ENCODE data around the gene CD79B.

The CD79B gene

DNA sequence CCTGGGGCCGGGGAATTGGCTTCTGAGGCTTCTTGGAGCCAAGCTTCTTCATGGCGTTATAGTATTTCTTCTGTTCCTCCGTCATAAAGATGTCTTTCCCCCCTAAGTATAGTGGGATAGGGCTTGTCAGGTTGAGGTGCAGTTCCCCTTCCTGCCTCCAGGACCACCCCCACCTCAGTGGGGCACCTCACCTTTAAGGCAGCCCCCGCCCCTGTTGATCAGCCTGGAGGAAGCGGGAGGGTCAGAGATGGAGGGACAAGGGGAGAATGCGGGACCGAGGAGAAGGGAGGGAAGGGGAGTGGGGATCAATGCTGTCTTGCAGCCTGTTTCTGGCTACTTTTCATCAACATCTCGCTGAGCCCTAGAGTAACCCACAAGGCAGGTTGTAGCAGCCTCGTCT, 11.6 kb upstream of the CD79B start:
- peaks cover 19% of the 10 kb centered on the region for H3K4me1 ChIP-seq (ENCODE audit: control insufficient read depth, insufficient read depth, low read length, poor library complexity, severe bottlenecking)
- no peak overlapping the region for H3K27ac ChIP-seq (ENCODE audit: insufficient read depth, low read length, poor library complexity, severe bottlenecking)
- no peaks in the 10 kb centered on the region for H3K36me3 ChIP-seq (ENCODE audit: control insufficient read depth, insufficient read depth, low read length)

DNA sequence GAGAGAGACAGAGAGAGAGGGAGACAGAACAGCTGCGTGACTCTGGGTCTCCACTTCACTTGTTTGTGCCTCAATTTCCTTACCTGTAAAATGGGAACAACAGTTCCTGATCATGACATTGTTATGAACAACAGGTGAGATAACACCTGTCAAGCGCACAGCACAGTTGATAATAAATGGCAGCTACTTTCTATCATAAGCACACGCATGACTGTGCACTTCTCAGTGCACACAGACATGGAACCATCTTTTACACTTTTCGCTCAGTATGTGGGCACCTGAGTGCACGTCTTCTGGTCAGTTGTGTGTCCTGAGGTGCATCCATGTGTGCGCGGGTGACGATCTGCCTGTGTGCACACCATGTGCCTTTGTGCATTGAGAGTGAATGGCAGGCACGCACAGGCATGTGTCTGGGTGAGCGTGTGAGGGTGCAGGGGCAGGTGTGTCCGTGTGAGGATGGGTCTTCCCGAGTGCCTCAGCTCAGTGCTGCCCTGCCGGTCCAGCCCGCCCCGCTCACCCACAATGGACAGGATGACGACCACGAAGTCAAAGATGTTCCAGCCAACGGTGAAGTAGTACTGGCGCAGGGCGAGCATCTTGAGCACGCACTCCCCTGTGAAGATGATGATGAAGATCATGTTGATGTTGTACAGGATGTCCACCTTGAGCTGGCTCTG, 10.3 kb upstream of the CD79B start:
- no peaks in the 10 kb centered on the region for H3K27me3 ChIP-seq (replicated peaks; ENCODE audit: control insufficient read depth, insufficient read depth, low read length, poor library complexity, severe bottlenecking)

More for the DNA sequence above, 11.6 kb upstream of the CD79B start:
- Histone ChIP-seq H3K9me3 (ENCODE audit: control insufficient read depth, low read length) (no peaks in the 10 kb centered on the region), H3K4me3 (ENCODE audit: insufficient read depth, low read depth, low read length, poor library complexity, severe bottlenecking) (no peak overlapping the region), H3K27me3 (replicated peaks; ENCODE audit: control insufficient read depth, insufficient read depth, low read length, poor library complexity, severe bottlenecking) (no peaks in the 10 kb centered on the region)
- no peak for DNase-seq

DNA sequence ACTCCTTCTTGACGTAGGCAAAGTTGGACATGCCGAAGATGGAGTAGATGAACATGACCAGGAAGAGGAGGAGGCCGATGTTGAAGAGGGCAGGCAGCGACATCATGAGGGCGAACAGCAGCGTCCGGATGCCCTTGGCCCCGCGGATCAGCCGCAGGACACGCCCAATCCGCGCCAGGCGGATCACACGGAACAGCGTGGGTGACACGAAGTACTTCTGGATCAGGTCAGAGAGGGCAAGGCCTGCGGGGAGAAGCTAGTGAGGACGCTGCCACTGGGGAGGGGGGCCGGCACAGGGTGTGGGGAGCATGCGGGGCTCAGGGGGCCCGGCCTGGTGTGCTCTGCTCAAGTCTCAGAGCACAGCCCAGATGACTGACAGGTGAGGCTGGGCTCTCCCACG, 9.6 kb upstream of the CD79B start:
- peaks cover 15% of the 10 kb centered on the region for H3K4me1 ChIP-seq (ENCODE audit: control insufficient read depth, insufficient read depth, low read length, poor library complexity, severe bottlenecking)

More for the DNA sequence above, 10.3 kb upstream of the CD79B start:
- Histone ChIP-seq H3K4me1 (ENCODE audit: control insufficient read depth, insufficient read depth, low read length, poor library complexity, severe bottlenecking) (peaks cover 19% of the 10 kb centered on the region), H3K9me3 (ENCODE audit: control insufficient read depth, low read length) (no peaks in the 10 kb centered on the region), H3K4me3 (ENCODE audit: insufficient read depth, low read depth, low read length, poor library complexity, severe bottlenecking) (no peak overlapping the region), H3K36me3 (ENCODE audit: control insufficient read depth, insufficient read depth, low read length) (no peaks in the 10 kb centered on the region), H3K27ac (ENCODE audit: insufficient read depth, low read length, poor library complexity, severe bottlenecking) (no peak overlapping the region)
- no peak for DNase-seq

DNA sequence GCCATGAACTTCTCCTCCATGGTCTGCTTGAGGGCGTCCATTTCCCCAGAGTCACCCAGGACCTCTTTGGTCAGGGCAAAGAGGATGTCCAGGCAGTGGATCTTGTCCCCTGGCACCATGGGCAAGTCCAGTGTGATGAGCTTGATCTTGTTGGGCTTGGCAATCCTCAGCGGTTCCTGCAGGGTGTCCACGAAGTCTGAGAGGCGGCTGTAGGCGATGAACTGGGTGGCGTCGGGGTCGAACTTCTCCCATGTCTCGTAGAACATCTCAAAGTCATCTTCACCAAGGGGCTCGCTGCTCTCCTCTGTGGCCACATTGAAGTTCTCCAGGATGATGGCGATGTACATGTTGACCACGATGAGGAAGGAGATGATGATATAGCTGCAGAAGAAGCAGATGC, 9.0 kb upstream of the CD79B start:
- Histone ChIP-seq H3K27me3 (replicated peaks; ENCODE audit: control insufficient read depth, insufficient read depth, low read length, poor library complexity, severe bottlenecking) (no peaks in the 10 kb centered on the region), H3K4me3 (ENCODE audit: insufficient read depth, low read depth, low read length, poor library complexity, severe bottlenecking) (no peak overlapping the region), H3K27ac (ENCODE audit: insufficient read depth, low read length, poor library complexity, severe bottlenecking) (no peak overlapping the region), H3K36me3 (ENCODE audit: control insufficient read depth, insufficient read depth, low read length) (no peaks in the 10 kb centered on the region), H3K4me1 (ENCODE audit: control insufficient read depth, insufficient read depth, low read length, poor library complexity, severe bottlenecking) (peaks cover 9% of the 10 kb centered on the region), H3K9me3 (ENCODE audit: control insufficient read depth, low read length) (no peaks in the 10 kb centered on the region)
- no peak for DNase-seq

More for the DNA sequence above, 9.6 kb upstream of the CD79B start:
- H3K9me3 ChIP-seq (ENCODE audit: control insufficient read depth, low read length) = no peaks in the 10 kb centered on the region
- no peak overlapping the region for H3K4me3 ChIP-seq (ENCODE audit: insufficient read depth, low read depth, low read length, poor library complexity, severe bottlenecking)
- no peak overlapping the region for H3K27ac ChIP-seq (ENCODE audit: insufficient read depth, low read length, poor library complexity, severe bottlenecking)
- DNase-seq = no peak
- H3K27me3 ChIP-seq (replicated peaks; ENCODE audit: control insufficient read depth, insufficient read depth, low read length, poor library complexity, severe bottlenecking) = no peaks in the 10 kb centered on the region
- no peaks in the 10 kb centered on the region for H3K36me3 ChIP-seq (ENCODE audit: control insufficient read depth, insufficient read depth, low read length)

DNA sequence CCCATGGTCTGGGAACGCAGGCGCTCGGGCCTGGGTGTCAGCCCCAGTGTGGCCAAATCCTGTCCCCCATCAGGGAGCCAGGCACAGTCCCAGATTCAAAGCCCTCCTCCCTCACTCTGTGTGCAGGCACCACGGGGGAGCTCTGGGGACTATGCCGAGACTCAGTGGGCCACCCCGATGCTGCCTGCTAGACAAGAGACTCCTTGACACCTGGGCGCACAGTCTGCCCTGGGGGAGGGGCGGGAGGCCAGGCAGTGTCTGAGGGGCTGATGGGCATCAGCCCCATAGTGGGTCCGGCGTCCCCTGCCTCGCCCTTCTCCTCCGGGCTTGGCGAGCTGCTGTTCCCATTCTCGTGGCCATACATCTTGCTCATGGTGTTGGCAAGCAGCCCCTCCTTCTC, 8.5 kb upstream of the CD79B start:
- Histone ChIP-seq H3K36me3 (ENCODE audit: control insufficient read depth, insufficient read depth, low read length) (no peaks in the 10 kb centered on the region), H3K4me3 (ENCODE audit: insufficient read depth, low read depth, low read length, poor library complexity, severe bottlenecking) (no peak overlapping the region), H3K27ac (ENCODE audit: insufficient read depth, low read length, poor library complexity, severe bottlenecking) (no peak overlapping the region), H3K9me3 (ENCODE audit: control insufficient read depth, low read length) (no peaks in the 10 kb centered on the region), H3K27me3 (replicated peaks; ENCODE audit: control insufficient read depth, insufficient read depth, low read length, poor library complexity, severe bottlenecking) (no peaks in the 10 kb centered on the region), H3K4me1 (ENCODE audit: control insufficient read depth, insufficient read depth, low read length, poor library complexity, severe bottlenecking) (peaks cover 3% of the 10 kb centered on the region)
- DNase-seq = no peak

DNA sequence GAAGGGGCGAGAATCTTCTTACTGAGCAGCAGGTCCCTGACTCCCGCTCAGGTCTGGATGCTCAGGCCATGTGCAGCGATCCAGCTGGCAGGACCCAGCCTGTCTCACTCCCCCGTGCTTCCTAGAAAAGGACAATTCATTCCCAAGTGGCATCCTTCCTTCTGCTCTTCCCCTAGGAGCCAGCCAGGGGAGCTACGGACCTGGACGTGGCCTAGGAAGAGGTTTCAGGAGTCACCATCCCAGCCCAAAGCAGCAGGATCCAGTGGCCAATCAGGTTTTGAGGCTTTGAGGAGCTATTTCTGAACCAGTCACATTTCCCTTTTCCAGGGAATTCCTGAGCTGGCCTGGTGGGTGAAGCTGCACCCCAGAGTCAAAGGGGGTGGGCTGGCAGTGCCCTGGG, 7.8 kb upstream of the CD79B start:
- no peak for DNase-seq
- Histone ChIP-seq H3K36me3 (ENCODE audit: control insufficient read depth, insufficient read depth, low read length) (no peaks in the 10 kb centered on the region), H3K27ac (ENCODE audit: insufficient read depth, low read length, poor library complexity, severe bottlenecking) (no peak overlapping the region), H3K4me1 (ENCODE audit: control insufficient read depth, insufficient read depth, low read length, poor library complexity, severe bottlenecking) (no peaks in the 10 kb centered on the region), H3K4me3 (ENCODE audit: insufficient read depth, low read depth, low read length, poor library complexity, severe bottlenecking) (no peak overlapping the region), H3K27me3 (replicated peaks; ENCODE audit: control insufficient read depth, insufficient read depth, low read length, poor library complexity, severe bottlenecking) (no peaks in the 10 kb centered on the region), H3K9me3 (ENCODE audit: control insufficient read depth, low read length) (no peaks in the 10 kb centered on the region)

DNA sequence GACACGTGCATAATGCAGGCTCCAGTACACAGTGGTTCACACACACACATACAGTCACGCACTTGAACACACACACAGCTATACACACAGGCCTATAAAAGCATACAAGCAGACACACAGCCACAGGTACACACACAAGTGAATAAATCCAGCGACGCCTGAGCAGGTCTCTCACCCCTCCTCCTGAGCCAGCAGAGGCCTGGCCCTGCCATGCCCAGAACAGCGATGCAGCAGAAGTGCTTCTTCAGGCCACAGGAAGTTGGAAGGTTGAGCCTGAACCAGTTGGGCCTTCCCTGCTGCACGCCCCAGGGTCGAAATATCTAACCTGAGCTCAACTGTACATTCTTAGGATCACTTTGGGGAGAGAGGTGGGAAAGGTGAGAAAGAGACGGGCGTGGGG, 7.3 kb upstream of the CD79B start:
- DNase-seq = no peak
- no peaks in the 10 kb centered on the region for H3K4me1 ChIP-seq (ENCODE audit: control insufficient read depth, insufficient read depth, low read length, poor library complexity, severe bottlenecking)
- H3K27me3 ChIP-seq (replicated peaks; ENCODE audit: control insufficient read depth, insufficient read depth, low read length, poor library complexity, severe bottlenecking) = no peaks in the 10 kb centered on the region

DNA sequence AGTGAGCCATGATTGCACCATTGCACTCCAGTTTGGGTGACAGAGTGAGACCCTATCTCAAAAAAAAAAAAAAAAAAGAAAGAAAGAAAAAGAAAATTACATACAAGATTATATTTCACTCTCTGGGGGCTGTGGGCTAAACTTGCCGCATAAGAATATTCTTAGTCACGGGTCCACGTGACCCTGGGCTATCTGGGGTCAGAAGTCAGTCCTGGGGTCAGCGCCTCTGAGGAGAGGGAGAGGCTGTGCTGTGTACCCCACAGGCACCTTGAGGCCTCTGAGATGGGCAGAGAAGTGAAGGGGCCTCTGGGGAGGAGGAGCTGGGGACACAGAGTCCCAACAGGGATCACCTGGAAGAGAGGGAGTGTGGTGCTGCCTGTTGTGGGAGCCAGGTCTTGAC, 5.8 kb upstream of the CD79B start:
- Histone ChIP-seq H3K27me3 (replicated peaks; ENCODE audit: control insufficient read depth, insufficient read depth, low read length, poor library complexity, severe bottlenecking) (no peaks in the 10 kb centered on the region), H3K36me3 (ENCODE audit: control insufficient read depth, insufficient read depth, low read length) (no peaks in the 10 kb centered on the region), H3K9me3 (ENCODE audit: control insufficient read depth, low read length) (no peaks in the 10 kb centered on the region), H3K27ac (ENCODE audit: insufficient read depth, low read length, poor library complexity, severe bottlenecking) (no peak overlapping the region), H3K4me3 (ENCODE audit: insufficient read depth, low read depth, low read length, poor library complexity, severe bottlenecking) (no peak overlapping the region), H3K4me1 (ENCODE audit: control insufficient read depth, insufficient read depth, low read length, poor library complexity, severe bottlenecking) (peaks cover under 1% of the 10 kb centered on the region)
- no peak for DNase-seq

More for the DNA sequence above, 7.3 kb upstream of the CD79B start:
- no peak overlapping the region for H3K27ac ChIP-seq (ENCODE audit: insufficient read depth, low read length, poor library complexity, severe bottlenecking)
- no peaks in the 10 kb centered on the region for H3K9me3 ChIP-seq (ENCODE audit: control insufficient read depth, low read length)
- H3K4me3 ChIP-seq (ENCODE audit: insufficient read depth, low read depth, low read length, poor library complexity, severe bottlenecking) = no peak overlapping the region
- H3K36me3 ChIP-seq (ENCODE audit: control insufficient read depth, insufficient read depth, low read length) = no peaks in the 10 kb centered on the region

DNA sequence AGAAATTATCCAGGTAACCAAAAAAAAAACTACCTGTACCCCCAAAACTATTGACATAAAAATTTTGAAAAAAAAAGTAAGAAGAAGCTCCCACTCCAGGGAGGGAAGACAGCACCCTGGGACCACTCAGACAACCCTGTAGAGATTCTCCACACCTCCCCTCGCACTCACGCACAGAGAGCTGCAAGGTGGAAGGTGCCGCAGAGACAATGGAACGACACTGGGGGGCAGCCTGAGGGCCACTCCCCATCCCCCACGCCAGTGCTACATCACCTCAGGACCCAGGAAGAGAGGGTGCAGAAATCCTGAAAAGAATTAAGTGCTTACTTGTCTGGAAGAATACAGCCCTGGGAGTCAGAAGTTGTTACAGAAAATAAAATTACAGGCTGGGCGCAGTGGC, 5.2 kb upstream of the CD79B start:
- Histone ChIP-seq H3K27me3 (replicated peaks; ENCODE audit: control insufficient read depth, insufficient read depth, low read length, poor library complexity, severe bottlenecking) (no peaks in the 10 kb centered on the region), H3K4me1 (ENCODE audit: control insufficient read depth, insufficient read depth, low read length, poor library complexity, severe bottlenecking) (peaks cover 6% of the 10 kb centered on the region), H3K27ac (ENCODE audit: insufficient read depth, low read length, poor library complexity, severe bottlenecking) (no peak overlapping the region), H3K36me3 (ENCODE audit: control insufficient read depth, insufficient read depth, low read length) (no peaks in the 10 kb centered on the region), H3K9me3 (ENCODE audit: control insufficient read depth, low read length) (no peaks in the 10 kb centered on the region), H3K4me3 (ENCODE audit: insufficient read depth, low read depth, low read length, poor library complexity, severe bottlenecking) (no peak overlapping the region)
- DNase-seq = no peak

DNA sequence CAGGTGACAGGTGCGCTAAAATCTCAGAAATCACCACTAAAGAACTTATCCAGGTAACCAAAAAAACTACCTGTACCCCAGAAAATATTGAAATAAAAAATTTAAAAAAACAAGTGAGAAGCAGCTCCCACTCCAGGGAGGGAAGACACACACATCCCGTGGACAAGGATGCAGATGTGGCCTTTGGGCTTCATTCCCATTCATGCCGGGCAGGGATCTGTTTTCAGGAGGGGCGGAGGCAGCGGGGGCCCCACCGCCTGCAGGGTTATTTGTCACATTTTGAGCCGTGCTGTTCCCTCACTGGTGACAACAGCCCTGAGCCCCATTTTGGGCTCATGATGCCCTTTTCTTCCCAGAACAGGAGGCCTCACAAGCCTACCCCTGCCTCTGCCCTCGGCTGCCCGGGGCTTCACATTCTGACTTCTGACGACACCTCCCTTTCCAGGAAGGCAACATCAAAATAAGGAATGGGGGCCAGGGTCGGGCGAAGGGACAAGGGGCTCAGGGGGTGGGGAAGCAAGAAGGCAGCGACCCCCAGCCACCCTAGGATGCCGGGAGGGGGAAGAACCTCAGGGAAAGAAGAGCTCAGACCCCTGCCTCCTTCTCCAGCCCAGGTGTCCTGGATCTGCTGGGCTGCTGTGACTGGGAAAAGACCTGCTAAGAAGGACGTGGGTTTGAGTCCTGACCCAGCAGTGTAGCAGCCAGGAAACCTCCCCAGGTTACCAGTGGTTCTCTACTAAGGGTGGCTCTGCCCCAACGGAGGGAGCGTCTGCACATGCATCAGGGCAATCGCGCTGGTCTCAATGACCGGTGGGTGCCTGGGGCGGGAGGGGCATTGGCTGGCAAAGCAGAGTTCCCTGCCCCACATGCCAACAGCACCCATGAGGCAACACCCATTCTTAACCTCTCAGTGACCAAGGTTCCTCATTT, 2.3 kb upstream of the CD79B start:
- H3K27ac ChIP-seq (ENCODE audit: insufficient read depth, low read length, poor library complexity, severe bottlenecking) = no peak overlapping the region
- no peaks in the 10 kb centered on the region for H3K9me3 ChIP-seq (ENCODE audit: control insufficient read depth, low read length)

More for the DNA sequence above, 2.3 kb upstream of the CD79B start:
- H3K4me3 ChIP-seq (ENCODE audit: insufficient read depth, low read depth, low read length, poor library complexity, severe bottlenecking) = no peak overlapping the region
- H3K4me1 ChIP-seq (ENCODE audit: control insufficient read depth, insufficient read depth, low read length, poor library complexity, severe bottlenecking) = peaks cover 18% of the 10 kb centered on the region
- H3K36me3 ChIP-seq (ENCODE audit: control insufficient read depth, insufficient read depth, low read length) = peaks cover 5% of the 10 kb centered on the region
- H3K27me3 ChIP-seq (replicated peaks; ENCODE audit: control insufficient read depth, insufficient read depth, low read length, poor library complexity, severe bottlenecking) = no peaks in the 10 kb centered on the region
- no peak for DNase-seq
